KOPT-K1 (cell line): ENCODE measurements around the gene RARRES1.

Experiments
- H3K27ac ChIP-seq: fragments of 200-600 bp; sonication (generic); 2 replicates; pipeline ENCODE4 v1.5.1; 2016; ENCODE audit warnings: antibody characterized with exemption, mild to moderate bottlenecking, low read depth, low read length; ENCODE audit not compliant: poor library complexity, severe bottlenecking
- H3K36me3 ChIP-seq: fragments of 200-600 bp; sonication (generic); 2 replicates; pipeline ENCODE4 v1.5.1; 2017; ENCODE audit warnings: antibody characterized with exemption, mild to moderate bottlenecking, low read length, moderate library complexity; ENCODE audit not compliant: insufficient read depth
- H3K9me3 ChIP-seq: fragments of 200-600 bp; sonication (generic); 2 replicates; pipeline ENCODE4 v1.5.1; 2017; ENCODE audit warnings: antibody characterized with exemption, low read length, mild to moderate bottlenecking; ENCODE audit not compliant: insufficient read depth, poor library complexity, severe bottlenecking

The RARRES1 gene

DNA sequence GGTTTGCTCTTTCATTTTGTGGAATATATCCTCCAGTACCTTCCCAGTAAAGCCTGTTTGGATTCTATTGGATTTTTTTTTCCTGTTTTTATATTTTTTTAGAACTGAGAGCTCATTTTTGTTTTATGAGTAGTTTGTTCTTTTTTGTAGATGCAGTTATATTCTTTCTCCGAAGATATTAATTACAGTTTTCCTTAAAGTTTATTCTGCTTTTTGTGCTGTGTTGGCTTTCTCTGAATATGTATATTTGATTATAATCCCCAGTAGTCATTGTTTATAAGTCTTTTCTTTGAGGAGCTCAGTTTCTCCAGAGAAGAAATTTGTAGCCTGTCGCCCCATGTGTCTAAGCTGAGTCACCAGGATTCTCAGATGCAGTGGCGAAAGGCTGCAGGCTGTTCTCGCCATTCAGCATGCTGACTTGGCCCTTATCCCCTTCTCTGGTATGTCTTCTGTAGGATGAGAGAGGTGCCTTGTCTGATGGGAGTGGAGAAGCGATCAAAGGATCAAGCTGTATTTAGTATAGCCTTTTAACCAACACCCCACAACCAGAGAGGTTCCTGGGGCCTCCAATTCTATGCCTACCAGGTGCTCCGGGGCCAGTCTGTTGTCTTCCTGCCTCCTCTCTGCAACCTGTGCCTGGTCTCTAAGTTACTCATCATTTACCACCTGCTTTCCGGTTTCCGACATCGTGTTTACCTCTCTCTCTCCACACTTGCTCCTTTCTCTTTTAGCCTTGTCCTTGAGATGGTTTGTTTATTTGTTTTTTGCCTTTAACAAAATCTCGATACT lies 37.9 kb upstream of the RARRES1 start:
- Histone ChIP-seq H3K36me3 (no peaks in the 10 kb centered on the region), H3K9me3 (no peaks in the 10 kb centered on the region), H3K27ac (no peak overlapping the region)

DNA sequence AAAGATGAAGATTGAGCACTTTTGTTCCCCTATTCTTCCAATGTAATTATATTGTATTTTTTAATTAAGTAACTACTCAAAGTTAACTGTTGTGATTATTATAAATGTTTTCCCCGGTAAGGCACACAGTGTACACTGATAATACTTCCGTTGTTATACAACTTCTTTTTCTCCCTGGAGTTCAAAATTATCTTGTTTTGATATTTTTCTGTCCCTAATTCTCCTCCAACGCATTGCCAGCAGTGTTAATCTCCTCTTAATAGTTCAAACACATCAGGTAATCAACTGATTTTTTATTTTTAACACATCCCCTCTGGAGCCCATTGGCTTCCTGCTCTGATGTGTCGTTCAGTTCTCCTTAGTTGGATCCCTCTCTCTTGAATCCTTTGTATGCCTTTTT lies 37.3 kb upstream of the RARRES1 start:
- Histone ChIP-seq H3K9me3 (no peaks in the 10 kb centered on the region), H3K27ac (no peak overlapping the region), H3K36me3 (no peaks in the 10 kb centered on the region)

DNA sequence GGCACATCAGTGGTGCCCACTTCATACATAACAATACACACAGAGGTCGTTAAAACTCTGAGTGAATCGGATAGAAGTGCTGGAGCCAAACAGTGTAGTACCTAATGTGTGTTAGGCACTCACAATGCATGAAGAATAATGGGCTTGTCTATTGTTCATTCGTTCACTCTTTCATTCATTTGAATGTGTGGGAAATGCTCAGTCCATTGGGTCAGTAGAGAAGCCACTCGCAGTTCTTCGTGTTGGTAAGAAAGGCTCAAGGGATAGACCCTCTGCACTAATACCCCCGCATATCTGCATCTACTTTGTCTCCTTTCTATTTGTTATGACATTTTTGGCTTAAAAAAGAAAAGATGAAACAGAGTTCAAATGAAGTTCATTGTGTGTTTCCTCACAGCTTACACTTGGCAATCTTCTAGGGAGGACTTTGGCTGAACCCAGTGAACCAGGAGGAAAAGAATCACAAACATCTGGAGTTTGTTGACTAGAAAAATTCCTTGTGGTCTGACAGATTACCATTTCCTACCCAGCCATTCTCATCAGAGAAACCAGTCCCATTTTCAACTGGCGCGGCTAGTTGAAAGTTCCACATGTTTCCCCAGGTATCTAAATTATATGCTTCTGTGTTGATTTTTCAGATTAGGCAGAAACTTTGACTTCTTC lies 36.8 kb upstream of the RARRES1 start:
- H3K36me3 ChIP-seq, result no peaks in the 10 kb centered on the region
- H3K9me3 ChIP-seq, result no peaks in the 10 kb centered on the region
- H3K27ac ChIP-seq, result no peak overlapping the region

DNA sequence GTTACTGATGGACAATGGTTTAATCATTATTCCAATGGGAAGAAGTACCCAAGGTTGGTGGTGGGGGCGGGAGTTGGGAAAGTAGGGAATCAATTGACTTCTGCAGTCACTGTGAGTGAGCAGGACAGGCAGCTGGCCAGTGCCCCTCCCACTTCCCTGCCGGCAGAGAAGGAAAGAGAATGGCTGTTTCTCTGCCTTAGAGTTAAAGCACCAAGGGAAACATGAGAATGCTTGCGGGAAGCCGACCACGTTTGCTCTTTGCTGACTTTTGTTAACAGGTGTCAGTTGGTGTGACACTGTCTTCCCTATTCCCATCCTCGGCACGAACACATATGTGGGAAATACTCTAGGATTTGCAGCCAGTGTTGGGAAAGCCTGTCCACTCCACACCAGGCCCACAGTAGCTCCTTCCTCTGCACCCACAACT lies 36.1 kb upstream of the RARRES1 start:
- Histone ChIP-seq H3K27ac (no peak overlapping the region), H3K9me3 (no peaks in the 10 kb centered on the region), H3K36me3 (no peaks in the 10 kb centered on the region)

DNA sequence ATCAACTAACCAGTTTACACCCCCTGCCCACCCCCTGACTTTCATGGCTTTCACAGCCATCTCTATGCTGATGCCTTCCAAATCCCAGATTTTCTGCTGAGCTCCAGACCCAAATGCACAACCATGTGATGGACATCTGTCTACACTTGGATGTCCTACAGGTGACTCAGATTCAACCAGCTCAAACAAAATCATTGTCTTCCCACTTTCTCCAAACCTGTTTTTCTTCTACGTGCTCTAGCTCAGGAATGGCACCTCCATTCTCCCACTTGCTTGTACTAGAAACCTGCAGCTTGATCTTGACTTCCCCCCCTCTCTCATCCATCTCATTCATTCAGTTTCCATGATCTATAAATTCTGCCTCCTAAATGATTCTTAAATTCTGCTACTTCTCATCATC lies 34.1 kb upstream of the RARRES1 start:
- Histone ChIP-seq H3K27ac (no peak overlapping the region), H3K36me3 (no peaks in the 10 kb centered on the region), H3K9me3 (no peaks in the 10 kb centered on the region)

DNA sequence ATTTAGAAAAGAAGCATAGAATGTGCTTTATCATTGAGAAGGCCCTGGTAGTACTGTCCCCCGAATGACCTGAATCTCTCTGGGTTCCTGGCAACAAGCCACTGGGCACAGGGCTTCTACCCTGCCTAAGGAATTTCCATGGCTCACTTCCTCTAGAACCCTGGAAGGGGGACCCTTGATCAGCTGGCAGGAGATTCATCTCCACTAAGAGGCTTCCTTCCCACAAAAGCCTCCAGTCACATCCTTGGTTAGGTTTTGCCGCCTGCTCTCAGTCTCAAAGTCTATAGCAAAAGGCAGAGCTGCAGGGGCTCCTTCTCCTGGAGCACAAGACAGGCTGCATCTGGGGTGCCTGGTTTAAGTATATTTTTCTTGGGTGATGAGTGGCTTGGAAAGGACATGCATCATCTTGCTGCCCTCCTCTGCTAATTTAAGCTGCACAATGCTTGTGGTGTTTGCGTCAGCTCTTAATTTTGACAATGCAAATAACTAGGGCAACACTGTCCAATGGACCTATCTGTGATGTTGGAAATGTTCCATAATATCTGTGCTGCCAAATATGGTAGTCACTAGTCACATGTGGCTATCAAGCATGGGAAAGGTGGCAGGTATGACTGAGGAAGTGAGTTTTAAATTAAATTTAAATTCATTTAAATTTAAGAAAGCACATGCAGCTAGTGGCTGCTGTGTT lies 33.4 kb upstream of the RARRES1 start:
- no peaks in the 10 kb centered on the region for H3K9me3 ChIP-seq
- H3K36me3 ChIP-seq, result no peaks in the 10 kb centered on the region
- no peak overlapping the region for H3K27ac ChIP-seq

DNA sequence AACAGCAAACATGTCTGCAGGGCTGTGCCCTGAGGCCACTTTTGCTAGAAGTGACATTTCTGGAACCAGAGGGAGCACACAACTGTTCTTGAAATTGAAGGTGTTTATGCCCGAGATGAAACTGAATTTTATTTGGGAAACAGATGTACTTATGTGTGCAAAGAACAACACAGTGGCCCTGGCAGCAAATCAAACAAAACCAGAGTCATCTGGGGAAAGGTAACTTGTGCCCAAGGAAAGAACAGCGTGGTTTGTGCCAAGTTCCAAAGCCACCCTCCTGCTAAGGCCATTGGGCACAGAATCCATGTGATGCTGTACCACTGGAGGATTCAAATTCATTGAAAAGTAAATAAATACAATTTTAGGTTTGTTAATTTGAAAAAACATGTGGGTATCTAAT lies 31.2 kb upstream of the RARRES1 start:
- no peaks in the 10 kb centered on the region for H3K36me3 ChIP-seq
- no peak overlapping the region for H3K27ac ChIP-seq
- H3K9me3 ChIP-seq, result no peaks in the 10 kb centered on the region

DNA sequence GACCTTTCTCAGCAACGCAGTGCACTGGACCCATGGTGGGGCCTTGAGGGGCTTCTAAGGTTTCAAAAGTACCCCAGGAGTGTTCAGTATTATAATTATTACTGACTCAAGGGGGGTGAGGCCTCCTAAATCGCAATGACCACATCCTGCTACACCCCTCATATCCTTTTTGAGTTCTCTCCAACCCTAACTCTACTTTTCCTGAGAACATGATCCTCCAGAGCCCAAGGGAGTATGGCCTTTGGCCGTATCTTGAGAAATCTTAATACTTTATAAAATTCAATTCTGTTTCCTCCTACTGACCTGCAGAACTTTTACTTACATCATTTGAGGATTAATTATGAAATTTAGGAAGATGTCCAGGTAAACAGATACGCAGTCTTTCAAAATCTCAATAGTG lies 30.4 kb upstream of the RARRES1 start:
- Histone ChIP-seq H3K9me3 (no peaks in the 10 kb centered on the region), H3K36me3 (no peaks in the 10 kb centered on the region), H3K27ac (no peak overlapping the region)

DNA sequence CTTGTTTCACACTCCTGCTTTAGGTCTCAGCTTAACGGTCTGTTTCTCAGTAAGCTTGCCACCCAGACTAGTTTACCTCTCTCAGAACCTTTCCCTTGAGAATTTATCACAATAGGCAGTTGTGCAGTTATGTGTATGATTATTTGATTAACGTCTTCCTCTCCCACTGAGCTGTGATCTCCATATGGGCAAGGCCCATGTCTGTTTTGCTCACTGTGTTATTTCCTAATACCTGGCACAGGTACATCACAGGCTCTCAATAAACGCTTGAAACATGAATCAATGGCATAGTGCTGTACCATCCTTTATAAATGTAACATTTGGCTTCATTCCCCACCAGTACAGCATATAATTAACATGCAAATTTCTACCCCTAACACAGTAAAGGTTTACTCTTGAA lies 29.1 kb upstream of the RARRES1 start:
- no peak overlapping the region for H3K27ac ChIP-seq
- H3K36me3 ChIP-seq, result no peaks in the 10 kb centered on the region
- H3K9me3 ChIP-seq, result no peaks in the 10 kb centered on the region

DNA sequence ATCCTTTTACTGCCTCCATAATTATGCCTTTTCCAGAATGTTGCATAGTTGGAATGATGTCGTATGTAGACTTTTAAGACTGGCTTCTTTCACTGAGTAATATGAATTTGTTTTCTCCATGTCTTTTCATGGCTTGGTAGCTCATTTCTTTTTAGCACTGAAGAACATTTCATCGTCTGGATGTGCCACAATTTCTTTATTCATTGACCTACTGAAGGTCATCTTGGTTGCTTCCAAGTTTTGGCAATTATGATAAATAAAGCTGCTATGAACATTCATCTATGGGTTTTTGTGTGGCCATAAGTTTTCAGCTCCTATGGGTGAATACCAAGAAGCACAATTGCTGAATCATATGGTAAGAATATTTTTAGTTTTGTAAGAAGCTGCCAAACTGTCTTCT lies 23.2 kb upstream of the RARRES1 start:
- Histone ChIP-seq H3K27ac (no peak overlapping the region), H3K36me3 (no peaks in the 10 kb centered on the region), H3K9me3 (no peaks in the 10 kb centered on the region)

DNA sequence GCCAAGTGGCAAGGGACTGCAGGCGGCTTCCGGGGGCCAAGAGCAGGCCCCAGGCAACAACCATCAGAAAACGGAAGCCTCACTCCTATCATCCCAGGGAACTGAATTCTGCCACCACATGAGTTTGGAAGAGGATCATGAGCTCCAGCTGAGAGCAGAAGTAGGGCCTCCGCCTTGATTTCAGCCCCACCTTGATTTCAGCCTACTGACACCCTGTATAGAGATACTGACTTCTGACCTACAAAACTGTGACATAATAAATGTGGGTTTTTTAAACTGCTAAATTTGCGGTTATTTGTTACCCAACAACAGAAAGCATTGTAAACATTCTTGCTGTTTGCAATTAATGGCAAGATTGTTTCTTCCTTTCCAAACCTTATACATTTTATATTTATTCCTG lies 21.6 kb upstream of the RARRES1 start:
- Histone ChIP-seq H3K27ac (no peak overlapping the region), H3K9me3 (no peaks in the 10 kb centered on the region)

DNA sequence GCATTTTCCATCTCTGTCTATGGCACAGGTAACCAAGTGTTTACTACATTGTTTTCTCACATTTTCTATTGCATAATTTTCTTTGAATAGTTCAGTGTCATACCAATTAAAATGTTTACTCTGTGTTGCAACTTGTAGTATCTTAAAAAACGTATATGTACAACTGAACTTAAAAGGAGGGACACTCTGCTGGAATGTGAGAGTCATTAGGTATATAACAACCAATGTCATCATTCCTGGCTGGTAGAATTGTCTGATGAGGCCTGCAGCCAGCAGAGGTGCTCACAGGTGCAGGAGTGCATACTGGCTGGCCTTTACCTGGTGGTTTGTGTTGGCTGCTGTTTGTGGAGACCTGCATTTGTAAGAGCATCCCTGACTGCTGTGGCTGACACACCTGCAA lies 19.1 kb upstream of the RARRES1 start:
- Histone ChIP-seq H3K36me3 (0 out of 2 replicates have a peak, but pooled peaks cover 6% of the 10 kb centered on the region), H3K9me3 (no peaks in the 10 kb centered on the region), H3K27ac (no peak overlapping the region)

More for the DNA sequence above, 21.6 kb upstream of the RARRES1 start:
- no peaks in the 10 kb centered on the region for H3K36me3 ChIP-seq

DNA sequence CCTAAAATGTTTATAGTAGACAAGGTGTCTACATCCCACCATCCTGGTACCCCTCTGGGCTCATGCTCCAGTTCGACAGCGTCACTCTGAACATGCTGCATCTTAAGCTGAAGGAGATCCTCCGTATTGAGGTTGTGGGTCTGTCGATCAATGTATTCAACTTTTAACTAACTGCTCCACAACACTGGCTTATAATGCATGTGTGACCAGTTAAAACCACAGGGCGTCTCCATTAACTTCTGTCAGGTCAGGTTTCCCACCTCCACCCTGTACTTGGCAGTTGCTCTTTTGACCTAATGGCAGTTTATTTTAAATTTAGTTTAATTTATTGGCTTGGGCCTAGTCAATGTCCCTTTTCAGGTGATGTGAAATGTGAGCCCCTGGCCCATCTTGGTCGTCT lies 17.8 kb upstream of the RARRES1 start:
- Histone ChIP-seq H3K36me3 (0 out of 2 replicates have a peak, but pooled peaks cover 6% of the 10 kb centered on the region), H3K27ac (no peak overlapping the region)

DNA sequence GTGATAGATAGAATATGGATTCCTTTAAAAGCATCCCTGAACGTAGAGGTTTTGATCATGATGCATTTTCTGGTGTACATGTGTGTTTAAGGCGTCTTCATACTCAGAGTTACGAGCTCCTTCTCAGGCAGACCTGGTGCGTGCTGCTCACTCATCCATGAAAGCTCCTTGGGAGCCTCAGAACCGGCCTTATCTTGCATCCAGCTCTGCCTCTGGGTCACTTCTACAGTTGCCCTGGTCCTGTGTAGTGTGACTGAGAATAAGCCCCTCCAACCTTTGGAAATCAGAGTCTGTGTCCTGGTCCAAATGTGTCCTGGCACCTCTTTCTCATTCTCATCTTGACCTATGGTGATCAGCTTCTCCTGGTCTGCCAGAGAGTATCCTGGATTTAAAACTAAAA lies 17.3 kb upstream of the RARRES1 start:
- H3K27ac ChIP-seq, result no peak overlapping the region
- 0 out of 2 replicates have a peak, but pooled peaks cover 6% of the 10 kb centered on the region for H3K36me3 ChIP-seq
- H3K9me3 ChIP-seq, result no peaks in the 10 kb centered on the region

More for the DNA sequence above, 17.8 kb upstream of the RARRES1 start:
- no peaks in the 10 kb centered on the region for H3K9me3 ChIP-seq

DNA sequence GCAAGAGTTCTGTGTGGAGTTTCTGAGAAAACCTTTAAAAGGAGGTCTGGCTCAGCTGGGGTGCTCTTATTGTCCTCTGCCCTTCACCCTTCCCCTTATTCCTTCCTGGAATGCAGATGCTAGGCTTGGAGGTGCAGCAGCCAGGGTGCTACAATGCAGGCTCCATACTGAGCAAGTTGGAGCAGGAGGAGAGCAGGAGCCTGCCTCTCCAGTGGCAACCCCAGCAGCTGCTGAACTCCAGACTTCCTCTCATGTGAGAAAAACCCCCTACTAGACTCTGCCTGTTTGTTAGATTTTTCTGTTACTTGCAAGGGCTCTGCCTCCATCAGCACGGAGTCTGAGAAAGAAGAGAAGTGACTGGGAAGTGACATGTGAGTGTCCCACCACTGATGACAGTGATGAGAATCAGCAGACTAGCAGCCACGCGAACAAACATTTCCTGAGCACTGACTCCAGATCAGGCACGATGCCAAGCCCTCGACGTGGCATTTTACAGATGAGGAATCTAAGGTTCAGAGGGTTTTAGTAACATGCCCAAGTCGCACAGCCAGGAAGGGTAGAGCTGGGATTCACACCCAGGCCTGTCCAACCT lies 16.1 kb upstream of the RARRES1 start:
- Histone ChIP-seq H3K9me3 (no peaks in the 10 kb centered on the region), H3K27ac (no peak overlapping the region), H3K36me3 (0 out of 2 replicates have a peak, but pooled peaks cover 6% of the 10 kb centered on the region)
